Stimulated activated naive CD8-positive, alpha-beta T cell treated with anti-CD3 and anti-CD28 coated beads, Interleukin-15, amount 100 ng/mL, for 72 hours (primary cell): ENCODE measurements around the gene COPS3.

Experiments
- ATAC-seq: fragments of 150-1000 bp; cut with Tn5 transposase; 2 replicates; pipeline ENCODE4 v1.10.0; 2021; ENCODE audit warnings: mild to moderate bottlenecking, moderate library complexity
- DNase-seq, 2 donors: peaks; one replicate each; pipeline ENCODE4 v3.0.0; 2021 to 2022
- H3K27ac Mint-ChIP-seq, 2 donors: one replicate each; pipeline ENCODE4 v1.8.0; 2022; ENCODE audit warnings: mild to moderate bottlenecking in 2 of 2, mixed read lengths in 2 of 2, moderate library complexity in 2 of 2
- H3K27me3 Mint-ChIP-seq: one replicate; pipeline ENCODE4 v1.8.0; 2022; ENCODE audit warnings: mixed read lengths
- H3K4me1 Mint-ChIP-seq: one replicate; pipeline ENCODE4 v1.8.0; 2022; ENCODE audit warnings: mild to moderate bottlenecking, mixed read lengths
- H3K4me3 Mint-ChIP-seq, 2 donors: one replicate each; pipeline ENCODE4 v1.8.0; 2022; ENCODE audit warnings: mild to moderate bottlenecking in 2 of 2, mixed read lengths in 2 of 2, moderate library complexity in 1 of 2
- H3K9me3 Mint-ChIP-seq, 2 donors: one replicate each; pipeline ENCODE4 v1.8.0; 2022; ENCODE audit warnings: mixed read lengths in 2 of 2

Gene COPS3

GRCh38 chr17:17236295-17237025, 44.6 kb downstream of the COPS3 start:
- Mint-ChIP-seq H3K27ac (peak overlapping the region; percentile 100), H3K9me3 (no peaks in the 10 kb centered on the region), H3K27me3 (no peaks in the 10 kb centered on the region), H3K4me3 (peak overlapping the region; percentile 86 to 94), H3K4me1 (peaks cover 52% of the 10 kb centered on the region)
- ATAC-seq (peak; percentile 27), DNase-seq (no peak)

DNA sequence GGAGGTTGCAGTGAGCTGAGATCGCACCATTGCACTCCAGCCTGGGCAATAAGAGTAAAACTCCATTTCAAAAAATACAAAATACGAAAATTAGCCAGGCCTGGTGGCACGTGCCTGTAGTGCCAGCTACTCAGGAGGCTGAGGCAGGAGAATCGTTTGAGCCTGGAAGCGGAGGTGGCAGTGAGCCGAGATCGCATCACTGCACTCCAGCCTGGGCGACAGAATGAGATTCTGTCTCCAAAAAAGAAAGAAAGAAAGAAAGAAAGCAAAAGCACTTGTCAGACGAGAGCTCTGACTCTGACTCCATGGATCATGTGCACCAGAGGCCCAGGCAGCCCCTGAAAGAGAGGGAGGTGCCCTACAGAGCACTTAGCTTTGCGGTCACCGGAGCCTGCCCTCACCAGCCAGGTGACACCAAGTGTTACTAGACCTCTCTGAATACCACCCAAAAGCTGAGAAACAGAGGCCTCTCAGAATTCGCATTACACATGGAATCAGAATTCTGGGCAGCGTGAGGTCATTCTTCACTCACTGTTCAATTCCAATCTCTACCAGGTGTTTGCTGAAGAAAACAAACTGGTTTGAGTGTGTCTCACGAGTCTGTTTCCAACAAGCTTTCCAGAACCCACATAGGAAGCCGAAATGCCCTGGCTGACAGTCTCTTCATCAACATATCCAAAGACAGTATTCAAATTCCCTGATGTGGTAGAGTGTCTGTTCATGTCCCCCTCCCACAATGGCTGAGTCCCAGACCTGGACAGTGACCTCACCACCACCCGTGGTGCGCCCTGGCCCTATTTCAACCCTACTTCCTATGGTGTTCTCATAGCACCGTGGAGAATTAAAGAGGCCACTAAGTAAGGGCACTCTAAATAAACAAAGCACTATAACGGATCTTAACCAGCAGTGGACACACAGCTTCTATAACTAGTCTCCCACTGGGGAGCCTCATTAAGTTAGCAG, 45.6 kb downstream of the COPS3 start:
- H3K27ac Mint-ChIP-seq, result peak overlapping the region in 1 of 2 donors; percentile 100
- H3K4me3 Mint-ChIP-seq, result peak overlapping the region; percentile 86 to 94
- peaks cover 52% of the 10 kb centered on the region for H3K4me1 Mint-ChIP-seq
- no peaks in the 10 kb centered on the region for H3K27me3 Mint-ChIP-seq
- DNase-seq, result no peak
- no peak for ATAC-seq
- H3K9me3 Mint-ChIP-seq, result no peaks in the 10 kb centered on the region

DNA sequence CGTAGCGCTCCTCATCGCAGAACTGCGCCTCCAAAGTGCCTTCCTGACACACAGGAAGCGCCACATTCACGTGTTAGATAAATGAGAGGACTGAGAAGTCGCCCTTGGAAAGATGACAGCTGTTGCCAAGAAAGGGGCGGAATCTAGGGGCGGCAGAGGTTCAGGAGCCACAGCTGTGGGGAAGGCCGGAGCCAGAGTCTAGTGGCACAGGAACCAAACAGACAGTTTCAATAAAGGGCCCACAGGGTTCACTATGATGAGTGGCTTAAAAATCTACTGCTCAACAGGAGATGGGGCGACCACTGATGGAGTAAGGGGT, 48.8 kb downstream of the COPS3 start:
- H3K27ac Mint-ChIP-seq, result no peak overlapping the region
- no peaks in the 10 kb centered on the region for H3K27me3 Mint-ChIP-seq
- peaks cover 28% of the 10 kb centered on the region for H3K4me1 Mint-ChIP-seq
- no peak overlapping the region for H3K4me3 Mint-ChIP-seq
- ATAC-seq (no peak), DNase-seq (no peak)
- H3K9me3 Mint-ChIP-seq, result no peaks in the 10 kb centered on the region

DNA sequence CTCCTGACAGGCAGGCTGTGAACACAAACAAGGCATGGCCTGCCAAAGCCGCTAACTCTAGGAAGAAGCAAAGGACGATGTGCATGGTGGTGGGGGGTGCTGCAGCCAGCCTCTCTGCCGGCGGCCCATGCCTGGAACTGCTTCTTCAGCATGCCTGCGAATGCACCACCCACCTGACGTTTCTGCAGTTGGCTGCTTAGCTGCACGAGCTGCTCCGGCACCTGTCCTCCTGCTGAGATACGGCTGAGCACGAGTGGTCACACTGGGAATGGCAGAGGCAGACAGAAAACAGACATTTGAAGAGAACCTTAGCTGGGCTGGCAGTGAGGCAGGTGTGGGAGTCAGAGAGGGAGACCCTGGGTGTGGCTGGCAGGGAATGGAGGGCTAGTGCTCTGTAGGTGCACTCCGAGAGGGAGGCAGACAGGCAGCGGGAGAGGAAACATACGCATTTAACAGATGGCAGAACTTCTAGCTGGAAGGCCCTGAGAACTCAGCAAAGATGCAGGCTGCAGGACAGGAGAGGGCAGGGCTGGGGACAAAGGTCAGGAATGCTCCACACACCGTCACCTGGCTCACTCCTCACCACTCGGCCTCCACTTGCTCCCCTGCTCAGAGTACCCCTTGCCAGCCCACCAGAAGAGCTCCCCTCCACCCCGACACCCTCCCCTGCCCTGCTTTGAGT, 49.3 kb downstream of the COPS3 start:
- Mint-ChIP-seq H3K9me3 (no peaks in the 10 kb centered on the region), H3K4me1 (peaks cover 28% of the 10 kb centered on the region), H3K27me3 (no peaks in the 10 kb centered on the region), H3K4me3 (no peak overlapping the region), H3K27ac (peak overlapping the region; percentile 54 to 65)
- no peak for ATAC-seq
- DNase-seq, result no peak

- no peak for ATAC-seq
- Mint-ChIP-seq H3K4me1 (peaks cover 11% of the 10 kb centered on the region), H3K4me3 (no peak overlapping the region), H3K9me3 (no peaks in the 10 kb centered on the region), H3K27ac (peak overlapping the region in 1 of 2 donors; percentile 61), H3K27me3 (no peaks in the 10 kb centered on the region)
- no peak for DNase-seq
Measured at GRCh38 chr17:17229416-17230384, 51.3 kb downstream of the COPS3 start.

DNA sequence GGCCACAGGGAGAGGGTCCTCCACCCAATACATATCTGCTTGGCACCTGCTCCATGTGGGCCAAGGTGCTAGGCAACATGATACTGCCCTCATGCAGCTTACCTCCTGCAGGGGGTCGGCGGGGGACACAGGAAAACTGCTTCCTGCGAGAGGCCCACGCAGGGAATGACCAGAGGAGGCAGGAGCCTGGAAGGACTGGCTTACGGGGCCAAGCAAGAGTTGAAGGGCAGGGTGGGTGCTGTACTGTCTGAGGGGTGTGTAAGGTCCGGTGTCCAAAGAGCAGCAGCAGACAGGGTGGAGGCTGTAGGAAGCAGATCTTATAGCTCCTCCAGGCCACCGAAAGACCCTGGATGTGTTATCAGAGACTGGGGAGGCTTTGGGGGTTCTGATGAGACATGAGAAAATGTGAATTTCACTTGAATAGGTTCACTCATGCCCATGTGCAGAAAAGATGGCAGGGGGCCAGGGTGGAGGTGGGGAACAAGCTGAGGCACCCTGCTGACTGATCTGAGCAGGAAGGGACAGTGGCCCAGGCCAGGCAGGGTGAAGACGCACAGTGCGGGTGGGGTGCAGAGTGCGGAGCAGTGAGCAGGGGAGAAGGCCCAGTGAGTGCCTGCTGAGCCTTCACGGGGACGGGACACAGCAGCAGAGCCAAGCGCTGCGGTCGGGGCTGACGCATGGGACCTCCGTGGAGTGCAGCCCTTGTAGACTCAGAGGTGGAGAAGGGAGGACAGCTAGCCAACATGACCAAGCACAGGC, 52.3 kb downstream of the COPS3 start:
- DNase-seq (no peak), ATAC-seq (no peak)
- Mint-ChIP-seq H3K27ac (no peak overlapping the region), H3K4me3 (no peak overlapping the region), H3K27me3 (no peaks in the 10 kb centered on the region), H3K9me3 (no peaks in the 10 kb centered on the region), H3K4me1 (peaks cover 11% of the 10 kb centered on the region)

DNA sequence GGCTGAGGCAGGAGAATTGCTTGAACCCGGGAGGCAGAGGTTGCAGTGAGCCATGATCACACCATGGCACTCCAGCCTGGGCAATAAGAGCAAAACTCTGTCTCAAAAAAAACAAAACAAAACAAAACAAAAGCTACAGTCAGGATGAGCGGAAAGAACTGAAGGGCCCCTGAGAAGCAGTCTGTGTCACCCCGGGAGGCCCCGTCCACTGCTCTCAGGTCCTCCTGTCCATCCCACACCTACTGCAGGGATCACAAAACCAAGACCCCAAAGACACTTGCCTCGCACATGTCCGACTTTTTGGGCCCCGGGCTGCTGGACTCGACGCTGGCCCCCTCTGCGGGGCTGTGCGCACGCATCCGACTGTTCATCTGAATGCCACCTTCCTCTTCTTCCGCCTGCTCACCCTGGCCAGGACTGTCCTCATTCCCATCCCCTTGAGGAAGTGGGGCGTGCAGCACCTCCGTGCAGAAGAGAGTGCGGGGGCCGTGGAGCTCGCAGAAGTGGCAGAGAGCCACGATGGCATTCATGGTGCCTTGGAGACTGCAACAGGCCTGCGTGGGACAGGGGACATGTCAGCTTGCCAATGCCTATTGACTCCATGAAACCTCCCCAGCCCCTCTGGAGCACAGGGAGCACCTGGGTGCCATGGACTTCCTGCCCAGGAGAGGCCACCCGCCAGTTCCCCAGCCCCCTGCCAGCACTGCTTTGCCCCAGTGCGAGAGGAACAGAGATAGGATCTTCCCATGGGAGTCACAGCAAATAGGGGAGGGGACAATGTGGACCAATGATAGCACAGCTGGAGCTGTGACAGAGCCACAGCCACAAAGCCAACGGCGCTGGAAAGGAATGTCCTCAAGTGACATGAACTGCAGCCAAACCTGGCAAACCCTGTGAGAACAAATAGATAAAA, 53.2 kb downstream of the COPS3 start:
- DNase-seq (no peak), ATAC-seq (no peak)
- H3K4me1 Mint-ChIP-seq, result peaks cover 11% of the 10 kb centered on the region
- H3K4me3 Mint-ChIP-seq, result no peak overlapping the region
- H3K9me3 Mint-ChIP-seq, result no peaks in the 10 kb centered on the region
- no peaks in the 10 kb centered on the region for H3K27me3 Mint-ChIP-seq
- H3K27ac Mint-ChIP-seq, result no peak overlapping the region

GRCh38 chr17:17226451-17227265, 54.4 kb downstream of the COPS3 start:
- H3K27me3 Mint-ChIP-seq, result no peaks in the 10 kb centered on the region
- DNase-seq (no peak), ATAC-seq (no peak)
- no peak overlapping the region for H3K4me3 Mint-ChIP-seq
- H3K9me3 Mint-ChIP-seq, result no peaks in the 10 kb centered on the region
- H3K4me1 Mint-ChIP-seq, result peaks cover 5% of the 10 kb centered on the region
- H3K27ac Mint-ChIP-seq, result no peak overlapping the region

- no peak for ATAC-seq
- Mint-ChIP-seq H3K9me3 (no peaks in the 10 kb centered on the region), H3K27me3 (no peaks in the 10 kb centered on the region)
Measured at GRCh38 chr17:17225901-17226300, 55.1 kb downstream of the COPS3 start.

GRCh38 chr17:17224137-17224536, 56.9 kb downstream of the COPS3 start:
- Mint-ChIP-seq H3K4me1 (no peaks in the 10 kb centered on the region), H3K9me3 (no peaks in the 10 kb centered on the region), H3K27ac (peak overlapping the region in 1 of 2 donors; percentile 21), H3K4me3 (no peak overlapping the region), H3K27me3 (no peaks in the 10 kb centered on the region)
- DNase-seq (no peak), ATAC-seq (no peak)

More at GRCh38 chr17:17225901-17226300, 55.1 kb downstream of the COPS3 start:
- no peak overlapping the region for H3K4me3 Mint-ChIP-seq
- DNase-seq, result no peak
- no peak overlapping the region for H3K27ac Mint-ChIP-seq
- H3K4me1 Mint-ChIP-seq, result peaks cover 5% of the 10 kb centered on the region

DNA sequence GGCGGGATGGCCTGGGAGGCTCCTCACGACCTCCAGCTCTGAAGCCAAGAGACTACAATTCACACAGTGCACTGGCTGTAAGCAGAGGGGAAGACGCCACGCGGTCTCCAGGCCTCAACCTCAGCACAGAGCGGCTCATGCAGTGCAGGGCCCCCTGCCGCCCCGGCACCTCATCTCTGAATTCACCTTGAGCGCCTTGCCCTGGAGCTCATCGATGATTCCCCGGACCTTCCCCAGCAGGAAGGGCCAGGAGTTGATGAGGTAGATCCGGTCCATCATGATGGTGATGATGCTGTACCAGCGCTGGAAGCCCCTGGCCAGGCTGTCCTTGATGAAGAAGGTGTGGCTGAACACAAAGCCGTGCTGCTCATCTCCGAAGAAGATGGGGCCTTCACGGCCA, 57.3 kb downstream of the COPS3 start:
- Mint-ChIP-seq H3K27ac (no peak overlapping the region), H3K27me3 (no peaks in the 10 kb centered on the region), H3K9me3 (no peaks in the 10 kb centered on the region), H3K4me3 (no peak overlapping the region), H3K4me1 (no peaks in the 10 kb centered on the region)
- no peak for ATAC-seq
- DNase-seq, result no peak

DNA sequence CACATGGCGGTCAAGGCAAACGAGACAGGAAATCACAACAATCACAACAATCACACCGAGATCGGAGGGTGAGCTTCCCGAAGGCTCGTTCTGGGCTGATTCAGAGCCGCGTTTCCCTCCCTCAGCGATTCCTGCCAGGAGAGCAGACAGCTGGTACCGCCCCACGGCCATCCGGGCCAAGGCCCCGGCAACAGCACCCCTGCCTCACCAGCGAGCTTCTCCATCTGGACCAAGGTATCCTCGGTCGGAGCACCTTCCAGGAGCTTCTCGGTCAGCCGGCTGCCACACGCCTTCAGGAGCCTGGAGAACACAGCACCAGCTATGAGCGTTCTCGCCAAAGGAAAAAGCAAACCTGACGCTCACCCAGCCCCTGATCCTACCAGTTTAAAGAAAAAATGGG, 59.7 kb downstream of the COPS3 start:
- H3K9me3 Mint-ChIP-seq, result no peaks in the 10 kb centered on the region
- no peaks in the 10 kb centered on the region for H3K27me3 Mint-ChIP-seq

GRCh38 chr17:17220529-17220928, 60.5 kb downstream of the COPS3 start:
- no peak for ATAC-seq
- peak overlapping the region in 1 of 2 donors; percentile 12 for H3K27ac Mint-ChIP-seq

More for the DNA sequence above, 59.7 kb downstream of the COPS3 start:
- Mint-ChIP-seq H3K27ac (no peak overlapping the region), H3K4me1 (no peaks in the 10 kb centered on the region), H3K4me3 (no peak overlapping the region)
- DNase-seq (no peak), ATAC-seq (no peak)

More at GRCh38 chr17:17220529-17220928, 60.5 kb downstream of the COPS3 start:
- Mint-ChIP-seq H3K4me1 (no peaks in the 10 kb centered on the region), H3K9me3 (no peaks in the 10 kb centered on the region), H3K4me3 (no peak overlapping the region), H3K27me3 (no peaks in the 10 kb centered on the region)
- DNase-seq, result no peak
